Left kidney (tissue), 2 donors: ENCODE data around the gene ZFYVE16. TPM values are rescaled to one million over a fixed set of nuclear protein-coding genes. Genes with fewer than 3 reads are reported as not detected.
"Not testable (repeated sequence)": the region's sequence is repeated elsewhere in the genome, so short reads cannot be mapped to it uniquely, and the experiment has no call there.

Source experiments
- DNase-seq: peaks from one replicate; pipeline ENCODE4 v3.0.0-alpha.2; 2013
- polyA plus RNA-seq: library from polyadenylated mRNA; unstranded; fragments of 120-200 nt; gene quantifications from one replicate; pipeline ENCODE4 v1.2.1, GENCODE V29; 2013; ENCODE audit not compliant: insufficient read length

The ZFYVE16 gene
- polyA plus RNA-seq, 1 donor, result 102 TPM

DNA sequence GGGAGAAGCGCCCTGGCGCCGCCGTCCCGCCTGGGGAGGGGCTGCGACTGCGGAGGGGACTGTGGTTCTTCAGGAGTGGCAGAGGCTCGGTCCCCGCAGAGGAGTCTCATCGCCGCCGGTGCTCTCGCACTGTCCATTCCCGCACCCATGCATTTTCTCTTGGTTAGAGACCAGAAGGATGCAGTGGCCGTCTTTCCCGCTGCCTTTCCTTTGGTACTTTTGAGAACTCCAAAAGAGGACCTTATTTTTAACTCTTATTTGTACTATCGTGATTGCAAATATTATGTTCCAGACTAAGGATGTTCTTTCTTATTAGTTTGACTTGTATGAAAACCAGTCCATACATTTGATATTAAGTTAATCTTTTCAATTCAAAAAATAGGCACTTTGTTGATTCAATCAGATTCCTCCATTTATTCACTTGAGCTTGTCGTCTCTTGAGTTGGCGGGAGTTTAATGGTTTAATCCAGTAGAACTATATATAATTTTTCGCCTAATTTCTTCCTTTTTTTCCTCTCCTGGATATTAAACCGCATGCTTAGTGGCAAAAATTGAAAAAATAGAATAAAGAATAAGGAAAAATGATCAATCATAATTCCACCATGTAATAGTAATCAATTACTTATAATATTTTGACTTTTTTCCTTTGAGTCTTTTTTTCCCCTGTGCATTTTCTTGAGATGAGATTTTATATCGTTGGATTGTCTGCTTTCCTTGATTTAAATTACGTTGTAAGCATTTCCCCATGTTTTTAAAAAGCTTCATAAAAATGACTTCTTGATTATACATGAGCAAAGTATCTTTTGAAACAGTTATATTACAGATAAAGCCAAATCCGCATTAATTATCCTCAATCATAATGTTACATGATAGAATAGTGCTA lies 861 bp downstream of the ZFYVE16 start:
- DNase-seq, result peak; percentile 65

DNA sequence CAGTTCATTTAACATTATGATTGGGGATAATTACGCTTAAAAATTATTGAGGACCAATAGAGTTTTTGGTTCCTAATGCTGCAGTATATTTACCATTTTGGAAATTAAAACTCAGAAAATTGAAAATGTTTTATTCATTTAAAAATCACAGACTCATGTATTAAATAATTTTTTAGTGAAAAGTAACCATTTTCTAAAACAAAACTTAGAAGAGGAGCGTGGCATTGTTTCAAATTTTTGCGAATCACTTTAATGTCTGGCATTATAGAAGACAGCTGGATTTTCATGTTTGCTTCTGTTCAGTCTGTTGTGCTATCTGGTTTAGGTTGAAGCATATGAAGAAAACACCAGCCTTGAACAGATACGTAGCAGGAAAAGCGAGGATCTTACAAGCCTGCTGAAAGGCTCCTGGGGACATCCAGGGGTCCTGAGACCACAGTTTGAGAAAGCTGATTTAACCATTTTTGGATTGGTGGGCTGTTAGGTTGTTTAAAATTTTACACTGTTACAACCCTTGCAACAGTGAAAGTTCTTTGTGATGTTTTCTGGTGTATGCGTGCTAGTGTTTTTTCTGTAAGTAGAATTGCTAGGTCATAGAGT lies 1.6 kb downstream of the ZFYVE16 start:
- peak; percentile 45 for DNase-seq

DNA sequence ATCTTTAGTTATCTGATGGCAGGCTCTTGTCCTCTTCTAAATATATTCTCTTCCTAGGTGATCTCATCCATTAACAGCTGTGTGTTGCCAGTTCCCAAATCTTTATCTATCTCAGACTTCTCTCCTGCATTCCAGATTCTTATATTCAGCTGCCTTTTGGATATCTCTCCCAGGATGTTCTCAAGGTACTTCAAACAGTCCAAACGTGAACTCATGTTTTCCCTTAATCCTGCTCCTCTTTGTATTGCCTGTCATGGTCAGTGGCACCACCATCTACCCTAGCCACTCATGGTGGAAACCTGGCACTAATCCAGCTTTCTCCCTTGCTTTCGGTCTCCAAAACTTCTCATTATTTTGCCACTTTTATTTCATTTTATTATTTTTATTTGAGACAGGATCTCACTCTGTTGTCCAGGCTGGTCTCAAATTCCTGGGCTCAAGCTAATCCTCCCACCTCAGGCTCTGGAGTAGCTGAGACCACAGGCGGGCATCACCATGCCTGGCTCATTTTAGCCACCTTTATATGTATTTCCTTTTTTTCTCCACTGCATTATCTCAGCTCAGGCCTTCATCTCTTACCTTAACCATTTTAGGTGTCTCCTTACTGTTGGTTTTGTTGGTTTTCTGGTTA lies 3.8 kb downstream of the ZFYVE16 start:
- no peak for DNase-seq

DNA sequence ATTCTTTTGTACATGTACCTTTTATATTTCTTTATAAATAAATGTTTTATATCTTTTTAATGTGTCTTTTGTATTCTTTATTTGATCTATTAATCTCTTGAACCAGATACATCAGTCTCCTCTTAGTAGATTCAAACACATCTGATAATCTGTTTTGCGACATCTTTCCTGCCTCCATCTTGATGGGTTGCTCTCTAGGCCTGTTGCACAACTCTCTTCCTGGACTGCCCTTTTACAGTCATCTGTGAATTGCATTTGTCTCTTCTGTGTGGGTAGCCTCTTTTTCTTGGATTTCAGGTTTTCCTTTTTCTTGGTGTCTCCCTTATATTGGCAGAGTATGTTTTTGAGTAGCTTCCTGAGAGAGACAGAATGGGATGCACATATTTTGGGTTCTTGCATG lies 6.2 kb downstream of the ZFYVE16 start:
- DNase-seq, result no peak

DNA sequence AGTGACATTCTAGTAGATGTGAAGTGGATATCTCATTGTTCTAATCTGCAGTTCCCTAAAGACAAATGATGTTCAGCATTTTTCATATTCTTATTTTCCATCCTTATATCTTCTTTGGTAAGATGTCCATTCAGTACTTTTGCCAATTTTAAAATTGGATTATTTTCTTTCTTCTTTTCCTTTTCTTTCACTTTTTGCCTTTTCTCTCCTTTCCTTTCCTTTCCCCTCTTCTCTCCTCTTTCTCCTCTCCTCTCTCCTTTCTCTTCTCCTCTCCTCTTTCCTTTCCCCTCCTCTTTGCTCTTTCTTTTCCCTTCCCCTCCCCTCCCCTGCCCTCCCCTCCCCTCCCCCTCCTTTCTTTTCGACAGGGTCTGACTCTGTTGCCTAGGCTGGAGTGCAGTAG lies 10.1 kb downstream of the ZFYVE16 start:
- DNase-seq, result no peak

GRCh38 chr5:80424365-80424764 lies 16.5 kb downstream of the ZFYVE16 start:
- not testable (repeated sequence) for DNase-seq

- DNase-seq, result no peak
Measured at GRCh38 chr5:80435476-80435875, 27.6 kb downstream of the ZFYVE16 start.

DNA sequence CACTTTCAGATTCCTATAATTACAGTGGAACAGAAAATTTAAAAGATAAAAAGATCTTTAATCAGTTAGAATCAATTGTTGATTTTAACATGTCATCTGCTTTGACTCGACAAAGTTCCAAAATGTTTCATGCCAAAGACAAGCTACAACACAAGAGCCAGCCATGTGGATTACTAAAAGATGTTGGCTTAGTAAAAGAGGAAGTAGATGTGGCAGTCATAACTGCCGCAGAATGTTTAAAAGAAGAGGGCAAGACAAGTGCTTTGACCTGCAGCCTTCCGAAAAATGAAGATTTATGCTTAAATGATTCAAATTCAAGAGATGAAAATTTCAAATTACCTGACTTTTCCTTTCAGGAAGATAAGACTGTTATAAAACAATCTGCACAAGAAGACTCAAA lies 29.5 kb downstream of the ZFYVE16 start:
- DNase-seq, result no peak

DNA sequence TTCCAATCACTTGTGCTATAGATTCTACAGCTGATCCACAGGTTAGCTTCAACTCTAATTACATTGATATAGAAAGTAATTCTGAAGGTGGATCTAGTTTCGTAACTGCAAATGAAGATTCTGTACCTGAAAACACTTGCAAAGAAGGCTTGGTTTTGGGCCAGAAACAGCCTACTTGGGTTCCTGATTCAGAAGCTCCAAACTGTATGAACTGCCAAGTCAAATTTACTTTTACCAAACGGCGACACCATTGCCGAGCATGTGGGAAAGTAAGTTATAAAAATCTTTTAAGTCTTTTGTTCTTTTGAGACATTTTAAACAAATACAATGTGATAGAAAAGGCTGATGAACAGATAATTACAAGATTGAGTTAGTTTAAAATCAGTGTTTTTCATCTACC lies 30.9 kb downstream of the ZFYVE16 start:
- no peak for DNase-seq

- no peak for DNase-seq
Measured at GRCh38 chr5:80439213-80439612, 31.3 kb downstream of the ZFYVE16 start.

DNA sequence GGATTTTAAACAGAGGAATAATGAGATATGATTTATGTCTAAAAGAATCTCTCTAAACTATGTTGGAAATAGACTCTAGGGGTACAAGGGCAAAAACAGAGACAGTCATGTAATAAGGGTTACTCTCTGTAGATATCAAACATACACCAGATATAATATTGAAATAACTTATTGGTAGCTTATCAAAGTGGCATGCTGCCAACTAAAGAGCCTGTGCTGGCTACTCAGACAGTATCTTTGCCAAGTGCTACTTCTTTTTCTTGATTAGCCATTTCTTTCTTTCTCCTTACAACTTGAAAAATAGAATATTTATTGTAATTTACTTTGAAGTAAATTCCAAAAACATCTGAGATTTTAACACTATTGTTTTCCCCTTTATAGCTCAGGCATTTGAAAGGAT lies 34.9 kb downstream of the ZFYVE16 start:
- DNase-seq, result no peak

DNA sequence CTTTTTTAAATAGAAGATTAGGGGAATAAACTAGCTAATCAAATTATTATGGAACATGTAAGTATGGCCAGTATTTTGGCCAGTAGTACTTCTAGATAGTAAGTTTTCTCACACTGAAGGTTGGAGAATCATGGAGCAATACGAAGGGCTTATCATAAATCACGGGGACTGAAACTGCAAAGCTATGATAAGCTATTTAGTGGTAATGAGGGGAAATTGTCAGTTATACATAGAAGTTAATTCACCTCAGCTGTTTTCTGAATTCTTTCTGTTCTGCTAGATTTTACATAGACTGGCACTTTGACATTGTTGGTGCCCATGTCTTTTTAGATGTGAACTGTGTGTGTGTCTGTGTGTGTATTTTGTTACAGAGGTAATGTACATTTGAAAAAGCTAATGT lies 45.5 kb downstream of the ZFYVE16 start:
- DNase-seq, result no peak

GRCh38 chr5:80463269-80463668 lies 55.4 kb downstream of the ZFYVE16 start:
- DNase-seq, result no peak

DNA sequence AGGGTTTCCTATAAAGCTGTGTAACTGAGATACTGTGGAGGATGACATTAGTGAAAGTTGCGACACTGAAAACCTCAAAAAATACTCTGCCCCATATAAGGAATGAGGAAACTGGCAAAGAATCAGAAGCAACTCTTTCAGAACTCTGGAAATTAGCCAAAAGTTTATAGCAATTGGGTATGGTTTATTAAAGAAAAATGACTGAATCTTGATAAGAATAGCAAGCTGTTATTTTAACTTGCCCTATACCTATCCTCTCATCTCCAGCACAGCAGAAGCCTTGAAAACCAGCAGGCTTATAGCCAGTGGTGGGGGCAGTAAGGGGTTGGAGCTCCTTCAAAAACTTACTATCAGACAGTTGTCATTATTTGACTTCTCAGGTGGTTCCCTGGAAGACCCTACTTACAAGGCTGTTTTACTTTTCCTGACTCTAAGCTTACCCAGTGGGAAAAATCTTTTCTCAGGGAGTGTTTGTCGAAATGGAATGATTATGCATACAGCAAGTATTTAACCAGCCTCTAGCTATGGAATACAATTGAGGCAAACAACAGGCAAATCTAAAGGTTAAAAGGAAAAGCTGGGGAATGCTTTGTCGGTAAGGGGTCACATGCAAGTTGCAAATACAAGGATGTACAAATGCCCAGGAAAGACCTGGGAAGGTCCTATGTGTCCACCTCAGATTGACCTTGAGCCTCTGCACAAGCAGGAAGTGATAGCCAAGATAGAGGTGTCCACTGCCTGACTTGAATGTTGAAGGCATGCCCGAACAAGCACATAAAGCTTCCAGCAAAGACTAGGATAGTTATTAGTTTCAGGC lies 59.0 kb downstream of the ZFYVE16 start:
- DNase-seq, result no peak

- DNase-seq, result no peak
Measured at GRCh38 chr5:80468131-80468530, 60.3 kb downstream of the ZFYVE16 start.

DNA sequence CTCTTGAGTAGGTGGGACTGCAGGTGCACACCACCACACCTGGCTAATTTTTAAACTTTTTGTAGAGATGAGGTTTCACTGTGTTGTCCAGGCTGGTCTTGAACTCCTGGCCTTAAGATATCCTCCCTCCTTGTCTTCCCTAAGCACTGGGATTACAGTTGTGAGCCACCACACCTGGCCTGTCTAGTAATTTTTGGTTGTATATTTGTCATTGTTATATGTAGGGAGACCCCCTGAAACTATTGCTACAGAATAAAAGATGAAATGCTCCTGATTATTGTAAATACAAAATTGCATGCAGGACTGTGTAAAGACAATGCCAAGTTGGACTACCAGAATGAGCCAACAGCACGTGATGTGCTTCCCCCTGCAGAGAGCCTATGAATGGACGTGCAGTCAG lies 62.8 kb downstream of the ZFYVE16 start:
- DNase-seq, result not testable (repeated sequence)

- DNase-seq, result no peak
Measured at GRCh38 chr5:80474929-80475328, 67.1 kb downstream of the ZFYVE16 start.

- no peak for DNase-seq
Measured at GRCh38 chr5:80479713-80480112, 71.8 kb downstream of the ZFYVE16 start.

- no peak for DNase-seq
Measured at GRCh38 chr5:80480354-80480753, 72.5 kb downstream of the ZFYVE16 start.

DNA sequence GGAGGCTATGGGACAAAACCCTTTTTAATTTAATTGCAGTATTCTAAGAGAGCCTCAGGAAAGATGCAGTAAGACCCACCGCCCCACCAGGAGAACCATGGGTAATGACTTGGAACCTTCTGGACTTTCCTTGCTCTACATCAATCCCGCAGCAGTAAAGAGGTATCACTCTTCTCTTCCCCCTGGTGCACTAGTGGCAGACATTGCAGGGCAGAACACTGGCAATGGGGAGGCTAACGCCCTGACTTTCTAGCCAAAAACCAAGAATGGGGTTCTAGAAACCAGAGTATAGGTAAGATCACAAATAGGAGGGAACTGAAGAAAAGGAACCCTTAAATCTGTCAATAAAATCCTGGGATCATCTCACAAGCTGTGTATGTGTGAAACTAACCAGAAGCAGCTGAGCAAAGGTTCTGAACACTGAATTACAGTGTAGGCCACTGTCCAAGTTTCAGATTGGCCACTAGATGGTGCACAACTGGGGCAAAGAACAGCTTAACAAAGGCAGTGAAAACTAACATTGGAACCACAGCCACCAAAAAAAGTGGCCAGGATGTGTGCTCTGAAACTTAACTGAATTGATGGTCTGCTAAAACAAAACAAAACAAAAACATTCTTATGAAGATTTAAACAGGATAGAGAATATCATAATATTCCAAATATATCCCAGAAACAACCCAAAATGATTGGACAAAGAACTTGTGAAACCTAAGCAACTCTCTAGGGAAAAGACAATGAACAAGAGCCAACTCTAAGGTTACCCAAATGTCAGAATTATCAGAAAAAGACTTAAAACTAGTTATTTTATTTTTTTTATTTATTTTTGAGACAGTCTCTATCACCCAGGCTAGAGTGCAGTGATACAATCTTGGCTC lies 73.4 kb downstream of the ZFYVE16 start:
- no peak for DNase-seq

DNA sequence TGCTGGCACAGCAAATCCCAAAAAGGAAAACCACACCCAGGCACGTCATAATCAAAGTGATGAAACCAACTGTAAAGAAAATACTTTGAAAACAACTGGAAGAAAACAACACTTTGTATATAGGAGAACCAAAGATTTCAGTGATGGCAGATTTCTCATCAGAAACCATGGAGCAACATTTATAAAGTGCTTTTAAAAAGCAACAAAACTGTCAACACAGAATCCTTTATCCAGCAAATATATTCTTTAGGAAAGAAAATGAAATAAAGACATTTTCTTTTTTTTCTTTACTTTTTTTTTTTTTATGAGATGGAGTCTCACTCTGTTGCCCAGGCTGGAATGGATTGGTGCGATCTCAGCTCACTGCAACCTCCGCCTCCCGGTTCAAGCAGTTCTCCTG lies 74.7 kb downstream of the ZFYVE16 start:
- no peak for DNase-seq
